A549 (cell line): ENCODE data around the gene CD82. TPM values are rescaled to one million over a fixed set of nuclear protein-coding genes. Genes with fewer than 3 reads are reported as not detected.
"Not testable (repeated sequence)": the region's sequence is repeated elsewhere in the genome, so short reads cannot be mapped to it uniquely, and the experiment has no call there.

ENCODE experiments used
- ATAC-seq, 2 experiments: fragments of 200-7000 bp in 1 of 2; fragments of >200 bp in 1 of 2; cut with Nextera tagmentation in 1 of 2; cut with Tn5 transposase in 1 of 2; 3 replicates each; pipeline versions ENCODE4 v1.8.0 to v1.9.1; 2018 to 2020; ENCODE audit warnings: mild to moderate bottlenecking in 1 of 2, moderate library complexity in 1 of 2
- CTCF ChIA-PET: fragments of 300-600 bp; sonication (Branson Sonifier 250); formaldehyde crosslinking; extraction: SDS; loops from one replicate; lab custom pipeline; 2021; ENCODE audit warnings: antibody characterized with exemption, inconsistent platforms; lab: Yijun Ruan, JAX
- POLR2A ChIA-PET: fragments of 350-600 bp; formaldehyde crosslinking; extraction: SDS; loops from one replicate; lab custom pipeline; 2021; ENCODE audit warnings: antibody characterized with exemption, inconsistent platforms; lab: Yijun Ruan, JAX
- DNase-seq, 2 experiments: peaks; one replicate each; pipeline versions ENCODE4 v3.0.0 to v3.0.0-alpha.2; 2011 to 2016; ENCODE audit warnings: low read depth in 1 of 2, low spot score in 1 of 2
- FAIRE-seq: peaks from 2 replicates; lab custom pipeline; 2011; peaks lifted over from hg19 to GRCh38; lab: Jason Lieb, UNC
- H3K27ac ChIP-seq, 2 experiments: fragments of >200 bp; sonication (Bioruptor Twin); formaldehyde crosslinking; 3 replicates each; pipeline ENCODE4 v1.5.1; 2016 to 2017
- H3K4me1 ChIP-seq: fragments of >200 bp; sonication (Bioruptor Twin); formaldehyde crosslinking; 3 replicates; pipeline ENCODE4 v1.6.1; 2016
- H3K4me2 ChIP-seq: fragments of >200 bp; sonication (Bioruptor Twin); formaldehyde crosslinking; 3 replicates; pipeline ENCODE4 v1.6.1; 2016
- H3K4me3 ChIP-seq: fragments of >200 bp; sonication (Bioruptor Twin); formaldehyde crosslinking; 3 replicates; pipeline ENCODE4 v1.5.1; 2016
- H3K9me3 ChIP-seq: fragments of >200 bp; sonication (Bioruptor Twin); formaldehyde crosslinking; 3 replicates; pipeline ENCODE4 v1.6.1; 2016
- ATOH8 ChIP-seq: fragments of 250-450 bp; sonication (Bioruptor Pico); IDR thresholded peaks from 2 replicates; pipeline ENCODE4 v1.5.0; 2020; ENCODE audit warnings: low read depth, mild to moderate bottlenecking, moderate library complexity
- E2F6 ChIP-seq: IDR thresholded peaks from 2 replicates; pipeline ENCODE4 v1.6.1; 2012; ENCODE audit warnings: low read depth, borderline replicate concordance
- ESRRA ChIP-seq: fragments of 150-350 bp; IDR thresholded peaks from 2 replicates; pipeline ENCODE4 v1.6.1; 2014; ENCODE audit warnings: mild to moderate bottlenecking, low read length, borderline replicate concordance
- HOXB13 ChIP-seq: fragments of 250-450 bp; sonication (Bioruptor Pico); IDR thresholded peaks from 2 replicates; pipeline ENCODE4 v1.5.0; 2020; ENCODE audit warnings: low read depth, mild to moderate bottlenecking, moderate library complexity
- MAFK ChIP-seq: fragments of 450-650 bp; IDR thresholded peaks from 2 replicates; pipeline ENCODE4 v1.6.1; 2014; ENCODE audit not compliant: partially characterized antibody
- MAZ ChIP-seq: fragments of 150-350 bp; IDR thresholded peaks from 2 replicates; pipeline ENCODE4 v1.6.1; 2014; ENCODE audit warnings: antibody characterized with exemption, low read depth, low read length, borderline replicate concordance
- NFE2L2 ChIP-seq: fragments of 150-350 bp; conservative IDR thresholded peaks from 2 replicates; pipeline ENCODE4 v1.6.1; 2014; ENCODE audit warnings: low read length
- NPAS2 ChIP-seq: fragments of 250-450 bp; sonication (Bioruptor Pico); IDR thresholded peaks from 2 replicates; pipeline ENCODE4 v1.8.0; 2022; ENCODE audit warnings: mild to moderate bottlenecking, moderate library complexity, borderline replicate concordance
- NR3C1 ChIP-seq: fragments of >200 bp; sonication (Bioruptor Twin); formaldehyde crosslinking; IDR thresholded peaks from 3 replicates; pipeline ENCODE4 v1.6.1; 2017
- RAD21 ChIP-seq, 2 experiments: fragments of >200 bp in 1 of 2; sonication (Bioruptor Twin) in 1 of 2; formaldehyde crosslinking in 1 of 2; IDR thresholded peaks in 1 of 2; conservative IDR thresholded peaks in 1 of 2; 2 replicates in 1 of 2; 3 replicates in 1 of 2; pipeline ENCODE4 v1.6.1; 2012 to 2018; ENCODE audit warnings: inconsistent platforms in 1 of 2
- RCOR1 ChIP-seq: fragments of 150-350 bp; IDR thresholded peaks from 2 replicates; pipeline ENCODE4 v1.6.1; 2014; ENCODE audit warnings: antibody characterized with exemption, low read length, low read depth
- RNF2 ChIP-seq: fragments of 200-600 bp; sonication (generic); IDR thresholded peaks from 2 replicates; pipeline ENCODE4 v1.6.1; 2016; ENCODE audit warnings: low read depth, mild to moderate bottlenecking, antibody characterized with exemption, moderate library complexity, borderline replicate concordance
- SREBF2 ChIP-seq: fragments of 450-650 bp; IDR thresholded peaks from 2 replicates; pipeline ENCODE4 v1.6.1; 2014; ENCODE audit warnings: mild to moderate bottlenecking, moderate library complexity
- TP53 ChIP-seq: fragments of 250-450 bp; sonication (Bioruptor Pico); IDR thresholded peaks from 2 replicates; pipeline ENCODE4 v1.5.0; 2021; ENCODE audit warnings: mild to moderate bottlenecking, moderate library complexity
- USF2 ChIP-seq: fragments of 450-650 bp; IDR thresholded peaks from 2 replicates; pipeline ENCODE4 v1.6.1; 2014; ENCODE audit warnings: antibody characterized with exemption
- WGBS: methylation state at CpG from one replicate; pipeline ENCODE4 v1.1.6; 2017; ENCODE audit errors: missing lambda C conversion rate; 5-methylcytosine and 5-hydroxymethylcytosine counted together
- polyA plus RNA-seq, 4 experiments: library from polyadenylated mRNA; depleted of rRNA in 3 of 4; stranded (reverse); fragments of >200 nt; fragmentation: RNase III in 1 of 4; extraction: RNeasy Plus Mini Kit Qiagen cat#74134 plus additional on column Dnase treatment in 1 of 4; gene quantifications; 2 replicates in 3 of 4; 3 replicates in 1 of 4; pipeline ENCODE4 v1.2.3, GENCODE V29; 2011 to 2017

The CD82 gene
- polyA plus RNA-seq, 2 of the 4 experiments (the other 2 are of a cell fraction): 2.8 to 3.2 TPM

DNA sequence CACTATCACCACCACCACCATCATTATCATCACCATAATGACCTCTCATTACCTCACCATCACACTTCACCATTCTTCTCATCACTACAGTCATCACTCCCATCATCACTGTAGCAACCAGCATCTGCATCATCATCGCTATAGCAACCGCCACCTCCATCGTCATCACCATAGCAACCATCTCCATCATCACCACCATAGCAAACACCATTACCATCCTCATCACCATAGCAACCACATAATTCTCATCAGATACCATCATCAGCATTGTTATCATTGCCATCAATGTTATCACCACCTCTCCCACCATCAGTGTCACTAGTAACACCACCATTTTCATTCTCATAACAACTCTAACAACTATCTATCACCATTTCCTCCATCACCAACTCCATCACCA is 23.1 kb upstream of the CD82 start:
- 81% methylated on average over 3 of the region's 3 CpGs for WGBS
- H3K9me3 ChIP-seq: peaks cover 5% of the 10 kb centered on the region; the same call in 1 of the 3 replicates
- H3K4me3 ChIP-seq: no peak overlapping the region
- no peak overlapping the region for H3K27ac ChIP-seq
- DNase-seq: no peak
- FAIRE-seq: no peak
- H3K4me2 ChIP-seq: no peak overlapping the region
- POLR2A ChIA-PET: no interaction called here
- CTCF ChIA-PET: interaction anchor here (1.0 to 11.0 kb wide), 5 partner anchors 19 to 436 kb away, joined by 3 to 152 read pairs (median 25); no protein-coding TSS in a partner anchor
- no peak for ATAC-seq
- TF ChIP-seq RNF2 (no peak), ESRRA (no peak), RCOR1 (no peak), NPAS2 (CRISPR knock-in tag) (no peak), E2F6 (no peak)
- no peaks in the 10 kb centered on the region for H3K4me1 ChIP-seq

DNA sequence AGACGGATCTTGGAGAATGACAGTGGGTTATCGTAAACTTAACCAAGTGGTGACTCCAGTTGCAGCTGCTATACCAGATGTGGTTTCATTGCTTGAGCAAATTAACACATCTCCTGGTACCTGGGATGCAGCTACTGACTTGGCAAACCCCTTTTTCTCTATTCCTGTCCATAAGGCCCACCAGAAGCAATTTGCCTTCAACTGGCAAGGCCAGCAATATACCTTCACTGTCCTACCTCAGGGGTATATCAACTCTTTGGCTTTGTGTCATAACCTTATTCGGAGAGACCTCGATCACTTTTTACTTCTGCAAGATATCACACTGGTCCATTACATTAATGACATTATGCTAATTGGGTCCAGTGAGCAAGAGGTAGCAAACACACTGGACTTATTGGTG is 18.5 kb upstream of the CD82 start:
- not testable (repeated sequence) for FAIRE-seq
- WGBS: 72% methylated on average over 4 of the region's 4 CpGs

DNA sequence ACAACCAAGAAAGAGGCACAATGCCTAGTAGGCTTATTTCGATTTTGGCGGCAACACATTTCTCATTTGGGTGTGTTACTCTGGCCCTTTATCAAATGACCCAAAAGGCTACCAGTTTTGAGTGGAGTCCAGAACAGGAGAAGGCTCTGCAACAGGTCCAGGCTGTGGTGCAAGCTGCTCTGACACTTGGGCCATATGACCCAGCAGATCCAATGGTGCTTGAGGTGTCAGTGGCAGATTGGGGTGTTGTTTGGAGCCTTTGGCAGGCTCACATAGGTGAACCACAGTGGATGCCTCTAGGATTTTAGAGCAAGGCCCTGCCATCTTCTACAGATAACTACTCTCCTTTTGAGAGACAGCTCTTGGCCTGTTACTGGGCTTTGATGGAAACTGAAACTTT is 17.9 kb upstream of the CD82 start:
- not testable (repeated sequence) for FAIRE-seq

More for the DNA sequence above, 18.5 kb upstream of the CD82 start:
- POLR2A ChIA-PET, ATAC-seq, DNase-seq, H3K4me1 ChIP-seq, H3K27ac ChIP-seq, H3K9me3 ChIP-seq, H3K4me2 ChIP-seq, H3K4me3 ChIP-seq: not testable (repeated sequence)
- CTCF ChIA-PET: interaction anchor here (1.8 to 5.1 kb wide), 3 partner anchors 10 to 261 kb away, joined by 7 to 30 read pairs (median 13); no protein-coding TSS in a partner anchor

GRCh38 chr11:44548032-44548695 is 17.3 kb upstream of the CD82 start:
- no peak overlapping the region for H3K4me2 ChIP-seq
- DNase-seq (no peak), ATAC-seq (no peak), FAIRE-seq (no peak)
- H3K4me3 ChIP-seq: no peak overlapping the region
- 71% methylated on average over 4 of the region's 4 CpGs for WGBS
- ChIA-PET POLR2A (no interaction called here), CTCF (interaction anchor here (5.1 to 27.1 kb wide), 2 partner anchors 8 to 70 kb away, joined by 30 to 865 read pairs; no protein-coding TSS in a partner anchor)
- TF ChIP-seq USF2 (no peak), E2F6 (no peak), MAZ (no peak), SREBF2 (no peak), NR3C1 (no peak), ATOH8 (CRISPR knock-in tag) (no peak), TP53 (CRISPR knock-in tag) (no peak), RAD21 (conservative IDR thresholded peaks at IDR 0.05 in 1 of 2, IDR thresholded peaks at IDR 0.05 in 1 of 2) (no peak), ESRRA (no peak), HOXB13 (CRISPR knock-in tag) (no peak), MAFK (no peak), NFE2L2 (no peak)
- peaks cover 13% of the 10 kb centered on the region; the same call in 2 of the 3 replicates for H3K9me3 ChIP-seq
- H3K27ac ChIP-seq: no peak overlapping the region
- H3K4me1 ChIP-seq: no peaks in the 10 kb centered on the region

More for the DNA sequence above, 17.9 kb upstream of the CD82 start:
- H3K27ac ChIP-seq, ATAC-seq, H3K4me2 ChIP-seq, H3K9me3 ChIP-seq, DNase-seq, POLR2A ChIA-PET, H3K4me1 ChIP-seq, H3K4me3 ChIP-seq: not testable (repeated sequence)
- CTCF ChIA-PET: interaction anchor here (1.8 to 5.1 kb wide), 2 partner anchors 9 to 261 kb away, joined by 7 to 30 read pairs; no protein-coding TSS in a partner anchor
- WGBS: 73% methylated on average over 2 of the region's 2 CpGs

GRCh38 chr11:44548961-44549749 is 16.3 kb upstream of the CD82 start:
- POLR2A ChIA-PET, H3K27ac ChIP-seq, ATAC-seq, FAIRE-seq, H3K4me2 ChIP-seq, DNase-seq, H3K4me3 ChIP-seq, H3K4me1 ChIP-seq: not testable (repeated sequence)
- 24% methylated on average over 5 of the region's 5 CpGs for WGBS
- CTCF ChIA-PET: interaction anchor here (0.6 to 27.1 kb wide), 2 partner anchors 69 to 405 kb away, joined by 3 to 865 read pairs; no protein-coding TSS in a partner anchor
- peaks cover 15% of the 10 kb centered on the region; the same call in 2 of the 3 replicates for H3K9me3 ChIP-seq
